Measurements from ENCODE around the gene NXN.

Gene NXN

GRCh38 chr17:798246-798645 is 181.3 kb downstream of the NXN start:
- H3K4me3 ChIP-seq (replicated peaks; ENCODE audit: insufficient read depth, low read length), result no peak overlapping the region
- DNase-seq (ENCODE audit: low read depth in 1 of 2, low spot score in 1 of 2), result no peak
- TF ChIP-seq REST (IDR thresholded peaks at IDR 0.05; ENCODE audit: insufficient replicate concordance, low read depth) (no peak), GABPA (IDR thresholded peaks at IDR 0.05; ENCODE audit: low read depth) (no peak), POLR2AphosphoS5 (IDR thresholded peaks at IDR 0.05; ENCODE audit: low read depth) (no peak), CTCF (IDR thresholded peaks at IDR 0.05; ENCODE audit: insufficient read depth, low read length) (no peak), SPI1 (IDR thresholded peaks at IDR 0.05; ENCODE audit: borderline replicate concordance, low read depth) (no peak)
- no peak overlapping the region for H3K27ac ChIP-seq (replicated peaks)
- no peaks in the 10 kb centered on the region for H3K27me3 ChIP-seq (ENCODE audit: insufficient read depth, poor library complexity, severe bottlenecking)

GRCh38 chr17:797236-797840 is 182.2 kb downstream of the NXN start:
- Histone ChIP-seq H3K27me3 (ENCODE audit: insufficient read depth, poor library complexity, severe bottlenecking) (no peaks in the 10 kb centered on the region), H3K27ac (replicated peaks) (no peak overlapping the region), H3K4me3 (replicated peaks; ENCODE audit: insufficient read depth, low read length) (no peak overlapping the region)
- DNase-seq (ENCODE audit: low read depth in 1 of 2, low spot score in 1 of 2), result no peak
- TF ChIP-seq GABPA (IDR thresholded peaks at IDR 0.05; ENCODE audit: low read depth) (no peak), POLR2AphosphoS5 (IDR thresholded peaks at IDR 0.05; ENCODE audit: low read depth) (no peak), REST (IDR thresholded peaks at IDR 0.05; ENCODE audit: insufficient replicate concordance, low read depth) (no peak), CTCF (IDR thresholded peaks at IDR 0.05; ENCODE audit: insufficient read depth, low read length) (no peak), SPI1 (IDR thresholded peaks at IDR 0.05; ENCODE audit: borderline replicate concordance, low read depth) (no peak)

GRCh38 chr17:796609-797008 is 183.0 kb downstream of the NXN start:
- Histone ChIP-seq H3K27ac (replicated peaks) (no peak overlapping the region), H3K27me3 (ENCODE audit: insufficient read depth, poor library complexity, severe bottlenecking) (no peaks in the 10 kb centered on the region)
- no peak for TF ChIP-seq SPI1 (IDR thresholded peaks at IDR 0.05; ENCODE audit: borderline replicate concordance, low read depth)
- TF ChIP-seq GABPA (IDR thresholded peaks at IDR 0.05; ENCODE audit: low read depth), result no peak
- no peak for TF ChIP-seq CTCF (IDR thresholded peaks at IDR 0.05; ENCODE audit: insufficient read depth, low read length)
- TF ChIP-seq REST (IDR thresholded peaks at IDR 0.05; ENCODE audit: insufficient replicate concordance, low read depth), result no peak
- no peak for TF ChIP-seq POLR2AphosphoS5 (IDR thresholded peaks at IDR 0.05; ENCODE audit: low read depth)

More at GRCh38 chr17:796609-797008, 183.0 kb downstream of the NXN start:
- no peak overlapping the region for H3K4me3 ChIP-seq (replicated peaks; ENCODE audit: insufficient read depth, low read length)
- no peak for DNase-seq (ENCODE audit: low read depth in 1 of 2, low spot score in 1 of 2)

Measured in HL-60 (cell line).